Body of pancreas (tissue), 4 donors: ENCODE results near the gene SPTBN1.

Experiments used
- POLR2A ChIP-seq, 3 donors: fragments of 450-650 bp; IDR thresholded peaks; one replicate each; pipeline ENCODE4 v1.6.1; 2016; ENCODE audit warnings: antibody characterized with exemption in 3 of 3, mild to moderate bottlenecking in 2 of 3
- TF ChIP-seq, protein P1 (sequence below), 7 experiments: fragments of 450-650 bp in 4 of 7; fragments of 200-600 bp in 3 of 7; sonication (generic) in 3 of 7; IDR thresholded peaks; one replicate each; pipeline ENCODE4 v1.5.1; 2016 to 2019; ENCODE audit warnings: antibody characterized with exemption in 7 of 7

DNA sequence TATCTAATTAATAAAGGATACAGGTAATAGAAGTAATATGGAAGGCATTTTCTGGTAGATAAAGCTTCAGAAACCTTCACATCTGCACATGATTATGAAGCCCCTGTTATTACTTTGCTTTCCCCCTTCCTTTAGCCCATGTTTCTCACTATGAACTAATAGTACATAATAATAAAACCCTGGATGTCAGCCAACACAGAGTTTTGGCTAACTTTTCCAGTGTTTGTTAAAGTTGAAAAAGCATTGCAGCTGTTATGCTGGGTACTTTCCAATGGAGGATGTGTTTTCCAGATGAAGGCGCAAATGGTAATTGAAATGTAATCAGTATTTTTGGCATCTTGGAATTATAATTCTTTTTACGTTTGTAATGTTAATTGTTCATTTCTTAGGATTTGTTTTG, 43.5 kb downstream of the SPTBN1 start:
- TF ChIP-seq, protein P1, sequence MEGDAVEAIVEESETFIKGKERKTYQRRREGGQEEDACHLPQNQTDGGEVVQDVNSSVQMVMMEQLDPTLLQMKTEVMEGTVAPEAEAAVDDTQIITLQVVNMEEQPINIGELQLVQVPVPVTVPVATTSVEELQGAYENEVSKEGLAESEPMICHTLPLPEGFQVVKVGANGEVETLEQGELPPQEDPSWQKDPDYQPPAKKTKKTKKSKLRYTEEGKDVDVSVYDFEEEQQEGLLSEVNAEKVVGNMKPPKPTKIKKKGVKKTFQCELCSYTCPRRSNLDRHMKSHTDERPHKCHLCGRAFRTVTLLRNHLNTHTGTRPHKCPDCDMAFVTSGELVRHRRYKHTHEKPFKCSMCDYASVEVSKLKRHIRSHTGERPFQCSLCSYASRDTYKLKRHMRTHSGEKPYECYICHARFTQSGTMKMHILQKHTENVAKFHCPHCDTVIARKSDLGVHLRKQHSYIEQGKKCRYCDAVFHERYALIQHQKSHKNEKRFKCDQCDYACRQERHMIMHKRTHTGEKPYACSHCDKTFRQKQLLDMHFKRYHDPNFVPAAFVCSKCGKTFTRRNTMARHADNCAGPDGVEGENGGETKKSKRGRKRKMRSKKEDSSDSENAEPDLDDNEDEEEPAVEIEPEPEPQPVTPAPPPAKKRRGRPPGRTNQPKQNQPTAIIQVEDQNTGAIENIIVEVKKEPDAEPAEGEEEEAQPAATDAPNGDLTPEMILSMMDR (IDR thresholded peaks at IDR 0.05), result no peak
- TF ChIP-seq POLR2A (IDR thresholded peaks at IDR 0.05), result no peak
